GM12878 (cell line): Measurements from ENCODE around the gene TRMU. TPM values are rescaled to one million over a fixed set of nuclear protein-coding genes. Genes with fewer than 3 reads are reported as not detected.

Experiments used
- ATAC-seq: fragments of 200-7000 bp; cut with Tn5 transposase; 3 replicates; pipeline ENCODE4 v1.9.1; 2020; ENCODE audit warnings: mild to moderate bottlenecking, moderate library complexity
- BruUV-seq: library from RNA; stranded (reverse); fragments of 400-500 nt; replicated peaks from 2 replicates; lab custom pipeline; 2021; lab: Mats Ljungman, UMichigan
- CTCF ChIA-PET: fragments of 300-600 bp; sonication (Branson Sonifier 250); formaldehyde crosslinking; extraction: SDS; loops from one replicate; lab custom pipeline; 2021; ENCODE audit warnings: inconsistent platforms; lab: Yijun Ruan, JAX
- POLR2A ChIA-PET: fragments of 350-600 bp; formaldehyde crosslinking; extraction: SDS; loops from one replicate; lab custom pipeline; 2021; ENCODE audit warnings: inconsistent platforms; lab: Charles Lee
- RAD21 ChIA-PET: fragments of 300-600 bp; sonication (Branson Sonifier 250); formaldehyde crosslinking; loops from one replicate; lab custom pipeline; 2023; ENCODE audit warnings: antibody characterized with exemption; ENCODE audit not compliant: unreplicated experiment; lab: Charles Lee
- SMC1A ChIA-PET: fragments of 300-600 bp; sonication (Branson Sonifier 250); formaldehyde crosslinking; loops from one replicate; lab custom pipeline; 2023; ENCODE audit not compliant: unreplicated experiment, uncharacterized antibody; lab: Charles Lee
- DNase-seq: peaks from one replicate; pipeline ENCODE4 v3.0.0-alpha.2; 2011; ENCODE audit warnings: low read depth, low spot score
- FAIRE-seq: peaks from 3 replicates; lab custom pipeline; 2011; peaks lifted over from hg19 to GRCh38; lab: Jason Lieb, UNC
- H2AFZ ChIP-seq: 2 replicates; pipeline ENCODE4 v1.6.0; 2011; ENCODE audit warnings: low read depth, low read length, control low read depth; ENCODE audit not compliant: control insufficient read depth
- H3K27ac ChIP-seq: 2 replicates; pipeline ENCODE4 v1.5.1; 2011; ENCODE audit warnings: control low read depth; ENCODE audit not compliant: control insufficient read depth, insufficient read depth
- H3K27me3 ChIP-seq, 2 experiments: replicated peaks in 1 of 2; 2 replicates each; pipeline versions ENCODE4 v1.6.0 to v1.6.1; 2011; ENCODE audit warnings: low read length in 1 of 2; ENCODE audit not compliant: control insufficient read depth in 2 of 2, insufficient read depth in 2 of 2
- H3K36me3 ChIP-seq, 2 experiments: 2 replicates each; pipeline ENCODE4 v1.5.1; 2011; ENCODE audit warnings: low read length in 1 of 2; ENCODE audit not compliant: control insufficient read depth in 2 of 2, insufficient read depth in 2 of 2
- H3K4me1 ChIP-seq: 2 replicates; pipeline ENCODE4 v1.6.1; 2011; ENCODE audit warnings: mild to moderate bottlenecking, low read length, moderate library complexity, mixed read lengths; ENCODE audit not compliant: control insufficient read depth, insufficient read depth
- H3K4me2 ChIP-seq: 2 replicates; pipeline ENCODE4 v1.6.0; 2011; ENCODE audit warnings: control low read depth; ENCODE audit not compliant: control insufficient read depth, insufficient read depth
- H3K4me3 ChIP-seq: fragments of 200-600 bp; sonication (generic); 2 replicates; pipeline ENCODE4 v1.5.1; 2016
- H3K79me2 ChIP-seq: 2 replicates; pipeline ENCODE4 v1.6.0; 2011; ENCODE audit warnings: low read length; ENCODE audit not compliant: control insufficient read depth, insufficient read depth
- H3K9ac ChIP-seq: 2 replicates; pipeline ENCODE4 v1.8.0; 2011; ENCODE audit warnings: low read length, control low read depth, mixed read lengths; ENCODE audit not compliant: control insufficient read depth, insufficient read depth
- H3K9me3 ChIP-seq: replicated peaks from 3 replicates; pipeline ENCODE4 v1.5.1; 2011; ENCODE audit warnings: mild to moderate bottlenecking, low read length; ENCODE audit not compliant: control insufficient read depth, insufficient read depth
- H4K20me1 ChIP-seq: 2 replicates; pipeline ENCODE4 v1.6.0; 2011; ENCODE audit not compliant: control insufficient read depth, insufficient read depth
- ATF7 ChIP-seq: fragments of 450-650 bp; IDR thresholded peaks from 2 replicates; pipeline ENCODE4 v1.6.1; 2016; ENCODE audit warnings: low read depth, mild to moderate bottlenecking
- CHD1 ChIP-seq: IDR thresholded peaks from 2 replicates; pipeline ENCODE4 v1.6.1; 2012; ENCODE audit warnings: low read depth, low read length, improper control_type of control experiment
- DPF2 ChIP-seq: fragments of 450-650 bp; IDR thresholded peaks from 2 replicates; pipeline ENCODE4 v1.6.1; 2017; ENCODE audit warnings: mild to moderate bottlenecking
- KAT2A ChIP-seq: conservative IDR thresholded peaks from 2 replicates; pipeline ENCODE4 v1.6.1; 2011; ENCODE audit warnings: low read depth, low read length; ENCODE audit not compliant: control insufficient read depth
- MTA2 ChIP-seq: fragments of 450-650 bp; IDR thresholded peaks from 2 replicates; pipeline ENCODE4 v1.6.1; 2016; ENCODE audit warnings: low read depth, mild to moderate bottlenecking, moderate library complexity
- NFXL1 ChIP-seq: fragments of 450-650 bp; IDR thresholded peaks from 2 replicates; pipeline ENCODE4 v1.6.1; 2017; ENCODE audit warnings: antibody characterized with exemption, mild to moderate bottlenecking, borderline replicate concordance
- NFYB ChIP-seq: IDR thresholded peaks from 2 replicates; pipeline ENCODE4 v1.6.1; 2011; ENCODE audit warnings: low read depth, mild to moderate bottlenecking, low read length, improper control_type of control experiment, moderate library complexity; ENCODE audit not compliant: insufficient read depth
- NR2C1 ChIP-seq: fragments of 450-650 bp; IDR thresholded peaks from 2 replicates; pipeline ENCODE4 v1.6.1; 2017; ENCODE audit warnings: antibody characterized with exemption, mild to moderate bottlenecking, moderate library complexity
- PAX5 ChIP-seq: IDR thresholded peaks from 2 replicates; pipeline ENCODE4 v1.6.1; 2011; ENCODE audit warnings: low read depth, low read length, borderline replicate concordance
- SP1 ChIP-seq: IDR thresholded peaks from one replicate; pipeline ENCODE4 v1.6.1; 2011; ENCODE audit warnings: low read depth, low read length
- ZBED1 ChIP-seq: IDR thresholded peaks from 2 replicates; pipeline ENCODE4 v1.6.1; 2016; ENCODE audit warnings: borderline replicate concordance
- ZZZ3 ChIP-seq: IDR thresholded peaks from 2 replicates; pipeline ENCODE4 v1.6.1; 2011; ENCODE audit warnings: low read depth; ENCODE audit not compliant: control insufficient read depth, insufficient read length
- WGBS: methylation state at CpG from one replicate; pipeline ENCODE4 v1.1.6; 2016; ENCODE audit warnings: low lambda C conversion rate; ENCODE audit not compliant: insufficient replicate concordance, insufficient coverage; ENCODE audit errors: missing lambda C conversion rate; 5-methylcytosine and 5-hydroxymethylcytosine counted together
- in situ Hi-C: fragments of 300-500 bp; cut with MboI; formaldehyde crosslinking; loops from 9 replicates; pipeline ENCODE4 v1.14.3; 2018; ENCODE audit warnings: mixed read lengths
- intact Hi-C: fragments of 100-400 bp; cut with micrococcal nuclease; formaldehyde crosslinking; loops from one replicate; pipeline ENCODE4 v1.14.2; 2022; ENCODE audit not compliant: unreplicated experiment
- polyA plus RNA-seq, 11 experiments: library from polyadenylated mRNA; depleted of rRNA in 4 of 11; unstranded in 6 of 11; stranded (reverse) in 5 of 11; fragments of >200 nt; fragmentation: Nextera tagmentation in 4 of 11; fragmentation: Illumina TruSeq in 1 of 11; extraction: Ambion mirVana in 4 of 11; extraction: Trizol in 1 of 11; gene quantifications; 1 replicate in 1 of 11; 2 replicates in 10 of 11; pipeline versions ENCODE4 v1.2.1 to v1.2.3, GENCODE V29; 2011 to 2016; ENCODE audit warnings: inconsistent platforms in 2 of 11, missing spikeins in 2 of 11, low read depth in 1 of 11
- total RNA-seq, 4 experiments: library from RNA; depleted of rRNA in 3 of 4; stranded (reverse); fragments of >200 nt in 3 of 4; fragmentation: Illumina TruSeq in 1 of 4; extraction: Trizol in 1 of 4; gene quantifications; 2 replicates each; pipeline versions ENCODE4 v1.2.1 to v1.2.3, GENCODE V29; 2013 to 2021
- TF ChIP-seq, protein P1 (sequence below): IDR thresholded peaks from 2 replicates; pipeline ENCODE4 v1.6.1; 2012; ENCODE audit warnings: improper control_type of control experiment, low read depth, low read length; ENCODE audit not compliant: insufficient replicate concordance
- TF ChIP-seq, protein P2 (sequence below): IDR thresholded peaks from 2 replicates; pipeline ENCODE4 v1.6.1; 2012; ENCODE audit warnings: low read depth, low read length, improper control_type of control experiment
- TF ChIP-seq, protein P3 (sequence below): fragments of 450-650 bp; IDR thresholded peaks from 2 replicates; pipeline ENCODE4 v1.6.1; 2017; ENCODE audit warnings: mild to moderate bottlenecking

TRMU gene
- total and polyA plus RNA-seq, 10 of the 15 experiments (the other 5 are each of a cell fraction or from before 2014, with no cell fraction given), result 3.5 to 57.0 (median 44.0) TPM

DNA sequence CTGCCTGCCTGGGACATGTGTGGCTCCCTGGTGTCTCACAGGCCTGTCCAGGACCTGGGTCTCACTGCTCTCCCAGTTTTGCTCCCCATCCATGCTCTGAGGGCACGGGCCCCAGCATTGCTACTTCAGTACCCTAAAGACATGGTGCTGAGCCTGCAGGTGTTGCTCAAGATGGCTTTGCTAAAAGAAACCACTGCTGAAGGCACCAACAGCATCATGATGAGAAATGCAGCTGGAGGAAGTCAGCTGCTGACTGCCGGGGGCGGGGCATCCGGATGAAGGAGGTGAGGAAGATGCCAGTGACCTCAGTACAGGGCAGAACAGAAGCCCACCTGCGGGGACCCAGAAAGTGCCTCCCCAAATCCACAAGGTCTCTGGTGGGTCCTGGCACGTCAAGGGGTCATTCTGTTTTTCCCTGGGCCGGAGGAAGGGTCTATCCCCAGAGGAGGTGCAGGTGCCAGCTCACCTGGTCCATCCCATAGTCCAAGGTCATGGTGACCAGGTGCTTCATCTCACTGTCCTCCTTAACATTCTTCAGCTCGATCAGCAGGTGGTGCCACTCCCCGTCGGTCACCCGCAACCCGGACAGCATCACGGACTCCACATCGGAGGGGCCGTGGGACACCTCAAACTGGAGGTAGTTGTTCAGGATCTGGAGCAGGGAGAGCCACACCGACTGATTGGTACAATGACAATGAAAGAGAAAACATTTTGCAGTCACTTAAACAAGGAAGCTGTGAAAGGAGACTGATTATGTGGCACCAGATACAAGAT is 63.9 kb downstream of the TRMU start (continued):
- TF ChIP-seq MTA2, result no peak

DNA sequence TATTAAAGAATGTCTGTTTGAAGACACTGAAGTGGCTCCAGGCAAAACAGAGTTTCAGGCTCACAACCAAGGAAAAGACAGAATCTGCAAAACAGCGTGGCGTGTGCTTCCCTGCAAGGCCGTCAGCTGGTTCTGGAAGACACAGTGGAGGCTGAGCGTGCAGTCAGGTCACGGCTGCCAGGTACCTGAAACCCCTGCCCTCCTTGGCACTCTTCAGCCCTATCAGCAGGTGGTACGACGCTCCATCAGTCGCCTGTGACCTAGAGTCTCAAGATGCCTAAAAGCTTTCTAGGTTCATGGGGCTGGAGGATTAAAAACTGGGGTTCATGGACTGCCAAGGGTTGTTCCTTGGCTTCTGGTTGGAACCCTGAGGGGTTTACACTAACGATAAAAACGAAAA is 65.9 kb downstream of the TRMU start:
- H3K27me3 ChIP-seq, result no peaks in the 10 kb centered on the region
- in situ Hi-C loops, result no loop called here
- H3K4me2 ChIP-seq, result no peak overlapping the region
- ChIA-PET SMC1A (no interaction called here), CTCF (no interaction called here), POLR2A (no interaction called here), RAD21 (no interaction called here)
- H3K4me3 ChIP-seq, result no peak overlapping the region
- no peak for ATAC-seq
- no peak overlapping the region for H2AFZ ChIP-seq
- 45% methylated on average over 10 of the region's 10 CpGs for WGBS
- H4K20me1 ChIP-seq, result no peaks in the 10 kb centered on the region
- DNase-seq, result no peak
- H3K79me2 ChIP-seq, result no peaks in the 10 kb centered on the region
- no peaks in the 10 kb centered on the region for H3K36me3 ChIP-seq
- no peak for FAIRE-seq
- no peak overlapping the region for H3K27ac ChIP-seq
- no peaks in the 10 kb centered on the region for H3K4me1 ChIP-seq
- BruUV-seq, result no TSS peak
- no peaks in the 10 kb centered on the region for H3K9me3 ChIP-seq
- intact Hi-C loops, result no loop called here
- no peak overlapping the region for H3K9ac ChIP-seq
- TF ChIP-seq, protein P1, sequence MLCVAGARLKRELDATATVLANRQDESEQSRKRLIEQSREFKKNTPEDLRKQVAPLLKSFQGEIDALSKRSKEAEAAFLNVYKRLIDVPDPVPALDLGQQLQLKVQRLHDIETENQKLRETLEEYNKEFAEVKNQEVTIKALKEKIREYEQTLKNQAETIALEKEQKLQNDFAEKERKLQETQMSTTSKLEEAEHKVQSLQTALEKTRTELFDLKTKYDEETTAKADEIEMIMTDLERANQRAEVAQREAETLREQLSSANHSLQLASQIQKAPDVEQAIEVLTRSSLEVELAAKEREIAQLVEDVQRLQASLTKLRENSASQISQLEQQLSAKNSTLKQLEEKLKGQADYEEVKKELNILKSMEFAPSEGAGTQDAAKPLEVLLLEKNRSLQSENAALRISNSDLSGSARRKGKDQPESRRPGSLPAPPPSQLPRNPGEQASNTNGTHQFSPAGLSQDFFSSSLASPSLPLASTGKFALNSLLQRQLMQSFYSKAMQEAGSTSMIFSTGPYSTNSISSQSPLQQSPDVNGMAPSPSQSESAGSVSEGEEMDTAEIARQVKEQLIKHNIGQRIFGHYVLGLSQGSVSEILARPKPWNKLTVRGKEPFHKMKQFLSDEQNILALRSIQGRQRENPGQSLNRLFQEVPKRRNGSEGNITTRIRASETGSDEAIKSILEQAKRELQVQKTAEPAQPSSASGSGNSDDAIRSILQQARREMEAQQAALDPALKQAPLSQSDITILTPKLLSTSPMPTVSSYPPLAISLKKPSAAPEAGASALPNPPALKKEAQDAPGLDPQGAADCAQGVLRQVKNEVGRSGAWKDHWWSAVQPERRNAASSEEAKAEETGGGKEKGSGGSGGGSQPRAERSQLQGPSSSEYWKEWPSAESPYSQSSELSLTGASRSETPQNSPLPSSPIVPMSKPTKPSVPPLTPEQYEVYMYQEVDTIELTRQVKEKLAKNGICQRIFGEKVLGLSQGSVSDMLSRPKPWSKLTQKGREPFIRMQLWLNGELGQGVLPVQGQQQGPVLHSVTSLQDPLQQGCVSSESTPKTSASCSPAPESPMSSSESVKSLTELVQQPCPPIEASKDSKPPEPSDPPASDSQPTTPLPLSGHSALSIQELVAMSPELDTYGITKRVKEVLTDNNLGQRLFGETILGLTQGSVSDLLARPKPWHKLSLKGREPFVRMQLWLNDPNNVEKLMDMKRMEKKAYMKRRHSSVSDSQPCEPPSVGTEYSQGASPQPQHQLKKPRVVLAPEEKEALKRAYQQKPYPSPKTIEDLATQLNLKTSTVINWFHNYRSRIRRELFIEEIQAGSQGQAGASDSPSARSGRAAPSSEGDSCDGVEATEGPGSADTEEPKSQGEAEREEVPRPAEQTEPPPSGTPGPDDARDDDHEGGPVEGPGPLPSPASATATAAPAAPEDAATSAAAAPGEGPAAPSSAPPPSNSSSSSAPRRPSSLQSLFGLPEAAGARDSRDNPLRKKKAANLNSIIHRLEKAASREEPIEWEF, result no peak
- TF ChIP-seq DPF2 (no peak), KAT2A (no peak), PAX5 (no peak), MTA2 (no peak), SP1 (no peak), NFYB (no peak), ZBED1 (no peak), NFXL1 (no peak), NR2C1 (no peak), CHD1 (no peak), ZZZ3 (no peak), ATF7 (no peak)
- TF ChIP-seq, protein P2, sequence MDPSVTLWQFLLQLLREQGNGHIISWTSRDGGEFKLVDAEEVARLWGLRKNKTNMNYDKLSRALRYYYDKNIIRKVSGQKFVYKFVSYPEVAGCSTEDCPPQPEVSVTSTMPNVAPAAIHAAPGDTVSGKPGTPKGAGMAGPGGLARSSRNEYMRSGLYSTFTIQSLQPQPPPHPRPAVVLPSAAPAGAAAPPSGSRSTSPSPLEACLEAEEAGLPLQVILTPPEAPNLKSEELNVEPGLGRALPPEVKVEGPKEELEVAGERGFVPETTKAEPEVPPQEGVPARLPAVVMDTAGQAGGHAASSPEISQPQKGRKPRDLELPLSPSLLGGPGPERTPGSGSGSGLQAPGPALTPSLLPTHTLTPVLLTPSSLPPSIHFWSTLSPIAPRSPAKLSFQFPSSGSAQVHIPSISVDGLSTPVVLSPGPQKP, result no peak
- TF ChIP-seq, protein P3, sequence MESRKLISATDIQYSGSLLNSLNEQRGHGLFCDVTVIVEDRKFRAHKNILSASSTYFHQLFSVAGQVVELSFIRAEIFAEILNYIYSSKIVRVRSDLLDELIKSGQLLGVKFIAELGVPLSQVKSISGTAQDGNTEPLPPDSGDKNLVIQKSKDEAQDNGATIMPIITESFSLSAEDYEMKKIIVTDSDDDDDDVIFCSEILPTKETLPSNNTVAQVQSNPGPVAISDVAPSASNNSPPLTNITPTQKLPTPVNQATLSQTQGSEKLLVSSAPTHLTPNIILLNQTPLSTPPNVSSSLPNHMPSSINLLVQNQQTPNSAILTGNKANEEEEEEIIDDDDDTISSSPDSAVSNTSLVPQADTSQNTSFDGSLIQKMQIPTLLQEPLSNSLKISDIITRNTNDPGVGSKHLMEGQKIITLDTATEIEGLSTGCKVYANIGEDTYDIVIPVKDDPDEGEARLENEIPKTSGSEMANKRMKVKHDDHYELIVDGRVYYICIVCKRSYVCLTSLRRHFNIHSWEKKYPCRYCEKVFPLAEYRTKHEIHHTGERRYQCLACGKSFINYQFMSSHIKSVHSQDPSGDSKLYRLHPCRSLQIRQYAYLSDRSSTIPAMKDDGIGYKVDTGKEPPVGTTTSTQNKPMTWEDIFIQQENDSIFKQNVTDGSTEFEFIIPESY, result no peak
